Ascending aorta (tissue), 2 donors: Measurements from ENCODE around the gene MOB3B. TPM values are rescaled to one million over a fixed set of nuclear protein-coding genes. Genes with fewer than 3 reads are reported as not detected.

Experiments used
- DNase-seq, 2 donors: peaks; one replicate each; pipeline ENCODE4 v3.0.0-alpha.2; 2019; ENCODE audit warnings: low spot score in 2 of 2
- H3K27ac ChIP-seq, 2 donors: fragments of 200-600 bp; sonication (generic); one replicate each; pipeline ENCODE4 v1.5.1; 2016 to 2017; ENCODE audit warnings: mild to moderate bottlenecking in 1 of 2
- H3K27me3 ChIP-seq: fragments of 200-600 bp; sonication (generic); one replicate; pipeline ENCODE4 v1.5.1; 2017
- H3K36me3 ChIP-seq, 2 donors: fragments of 200-600 bp; sonication (generic); one replicate each; pipeline ENCODE4 v1.5.1; 2016
- H3K4me1 ChIP-seq, 2 donors: fragments of 200-600 bp; sonication (generic); one replicate each; pipeline ENCODE4 v1.5.1; 2016 to 2017; ENCODE audit warnings: mild to moderate bottlenecking in 1 of 2
- H3K4me3 ChIP-seq, 2 donors: fragments of 200-600 bp; sonication (generic); one replicate each; pipeline ENCODE4 v1.5.1; 2016 to 2017; ENCODE audit warnings: mild to moderate bottlenecking in 1 of 2
- H3K9me3 ChIP-seq, 2 donors: fragments of 200-600 bp; sonication (generic); one replicate each; pipeline ENCODE4 v1.5.1; 2016
- CTCF ChIP-seq, 3 experiments: fragments of 200-600 bp in 2 of 3; fragments of 450-650 bp in 1 of 3; sonication (generic) in 2 of 3; IDR thresholded peaks; one replicate each; pipeline ENCODE4 v1.5.1; 2016 to 2019; ENCODE audit warnings: antibody characterized with exemption in 3 of 3, mild to moderate bottlenecking in 1 of 3, moderate library complexity in 1 of 3
- intact Hi-C: fragments of 100-400 bp; cut with DNase I; formaldehyde crosslinking; loops from one replicate; pipeline ENCODE4 v1.15.1; 2023
- total RNA-seq: library from RNA; depleted of rRNA; stranded (reverse); fragments of >200 nt; gene quantifications from one replicate; pipeline ENCODE4 v1.1.0, GENCODE V29; 2016

The MOB3B gene
- total RNA-seq, 1 donor from 2014 or later = 2.4 TPM

GRCh38 chr9:27518809-27519208 is 10.8 kb downstream of the MOB3B start:
- Histone ChIP-seq H3K4me1 (peaks cover 0 to 4% of the 10 kb centered on the region in 2 donors), H3K27ac (no peak overlapping the region), H3K36me3 (no peaks in the 10 kb centered on the region), H3K9me3 (no peaks in the 10 kb centered on the region), H3K27me3 (no peaks in the 10 kb centered on the region), H3K4me3 (no peak overlapping the region)
- DNase-seq = no peak
- no peak for TF ChIP-seq CTCF (IDR thresholded peaks at IDR 0.05)
- intact Hi-C loops = no loop called here

GRCh38 chr9:27518006-27518405 is 11.6 kb downstream of the MOB3B start:
- Histone ChIP-seq H3K4me3 (no peak overlapping the region), H3K27ac (no peak overlapping the region), H3K9me3 (no peaks in the 10 kb centered on the region), H3K4me1 (peaks cover 0 to 4% of the 10 kb centered on the region in 2 donors), H3K27me3 (no peaks in the 10 kb centered on the region), H3K36me3 (no peaks in the 10 kb centered on the region)
- intact Hi-C loops = no loop called here
- no peak for TF ChIP-seq CTCF (IDR thresholded peaks at IDR 0.05)
- no peak for DNase-seq

DNA sequence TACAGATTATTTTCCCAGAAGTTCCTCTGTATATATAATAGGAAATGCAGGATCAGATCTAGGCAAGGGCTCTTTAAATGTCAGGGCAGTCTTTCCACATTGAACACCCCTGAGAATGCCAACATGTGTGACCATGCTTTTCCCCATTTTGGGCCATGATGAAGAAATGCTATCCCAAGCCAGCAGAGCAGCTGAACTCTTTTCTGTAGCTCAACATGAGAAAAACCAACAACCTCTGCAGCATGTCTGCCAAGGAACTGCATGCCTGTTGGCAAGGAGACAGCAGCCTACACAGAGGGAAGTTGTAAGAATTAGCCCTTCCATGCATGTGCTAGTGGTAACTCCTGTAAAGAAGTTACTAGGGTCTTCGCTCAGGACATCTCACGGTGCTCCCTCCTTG is 15.1 kb downstream of the MOB3B start:
- Histone ChIP-seq H3K4me3 (no peak overlapping the region), H3K4me1 (peaks cover 0 to 4% of the 10 kb centered on the region in 2 donors), H3K27me3 (no peaks in the 10 kb centered on the region), H3K36me3 (no peaks in the 10 kb centered on the region), H3K27ac (no peak overlapping the region), H3K9me3 (no peaks in the 10 kb centered on the region)
- intact Hi-C loops = no loop called here
- no peak for TF ChIP-seq CTCF (IDR thresholded peaks at IDR 0.05)
- no peak for DNase-seq

GRCh38 chr9:27511771-27512170 is 17.8 kb downstream of the MOB3B start:
- intact Hi-C loops = no loop called here
- peaks cover 0 to 3% of the 10 kb centered on the region in 2 donors for H3K36me3 ChIP-seq

GRCh38 chr9:27510780-27511179 is 18.8 kb downstream of the MOB3B start:
- DNase-seq = no peak
- intact Hi-C loops = no loop called here
- H3K9me3 ChIP-seq = no peaks in the 10 kb centered on the region
- H3K27me3 ChIP-seq = no peaks in the 10 kb centered on the region
- H3K4me1 ChIP-seq = peaks cover 0 to 4% of the 10 kb centered on the region in 2 donors
- TF ChIP-seq CTCF (IDR thresholded peaks at IDR 0.05) = no peak
- no peak overlapping the region for H3K27ac ChIP-seq
- peaks cover 0 to 3% of the 10 kb centered on the region in 2 donors for H3K36me3 ChIP-seq
- no peak overlapping the region for H3K4me3 ChIP-seq

More at GRCh38 chr9:27511771-27512170, 17.8 kb downstream of the MOB3B start:
- TF ChIP-seq CTCF (IDR thresholded peaks at IDR 0.05) = no peak
- no peak for DNase-seq
- H3K27me3 ChIP-seq = no peaks in the 10 kb centered on the region
- H3K9me3 ChIP-seq = no peaks in the 10 kb centered on the region
- H3K4me1 ChIP-seq = peaks cover 0 to 4% of the 10 kb centered on the region in 2 donors
- H3K27ac ChIP-seq = no peak overlapping the region
- H3K4me3 ChIP-seq = no peak overlapping the region

- H3K27ac ChIP-seq = no peak overlapping the region
- H3K4me1 ChIP-seq = no peaks in the 10 kb centered on the region
- H3K9me3 ChIP-seq = no peaks in the 10 kb centered on the region
- TF ChIP-seq CTCF (IDR thresholded peaks at IDR 0.05) = no peak
- no peak overlapping the region for H3K4me3 ChIP-seq
- no peaks in the 10 kb centered on the region for H3K27me3 ChIP-seq
- peaks cover 0 to 3% of the 10 kb centered on the region in 2 donors for H3K36me3 ChIP-seq
- no peak for DNase-seq
- intact Hi-C loops = no loop called here
These were observed 22.6 kb downstream of the MOB3B start for GRCh38 chr9:27506981-27507380.
